AG09319 (cell line): ENCODE data around the gene VDAC1.

Experiments used
- DNase-seq: peaks from one replicate; pipeline ENCODE4 v3.0.0-alpha.2; 2010; ENCODE audit warnings: low read depth; ENCODE audit errors: extremely low read depth
- TF ChIP-seq, protein P1 (sequence below): IDR thresholded peaks from 2 replicates; pipeline ENCODE4 v1.5.1; 2011; ENCODE audit warnings: low read depth, mild to moderate bottlenecking, inconsistent platforms, low read length, moderate library complexity

The VDAC1 gene

DNA sequence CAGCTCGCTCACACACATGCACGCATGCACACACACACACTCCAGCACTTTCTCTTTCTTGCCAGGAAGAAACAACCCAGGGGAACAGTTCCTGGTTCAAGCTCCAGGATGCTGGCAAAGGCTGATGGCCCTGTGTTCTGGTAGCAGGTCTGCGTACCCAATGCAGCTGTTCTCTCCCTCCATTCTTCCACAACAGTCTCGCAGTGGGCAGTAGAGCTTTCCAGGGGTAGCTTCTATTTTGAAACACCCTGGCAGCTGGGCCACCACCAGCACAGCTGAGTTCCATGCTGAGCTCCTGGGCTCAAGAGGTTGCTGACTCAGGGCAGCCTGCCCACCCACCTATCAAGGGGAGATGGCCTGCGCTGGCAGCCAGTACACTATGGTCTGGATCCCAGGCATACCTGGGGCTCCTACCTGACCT lies 4.7 kb downstream of the VDAC1 start:
- no peak for DNase-seq

DNA sequence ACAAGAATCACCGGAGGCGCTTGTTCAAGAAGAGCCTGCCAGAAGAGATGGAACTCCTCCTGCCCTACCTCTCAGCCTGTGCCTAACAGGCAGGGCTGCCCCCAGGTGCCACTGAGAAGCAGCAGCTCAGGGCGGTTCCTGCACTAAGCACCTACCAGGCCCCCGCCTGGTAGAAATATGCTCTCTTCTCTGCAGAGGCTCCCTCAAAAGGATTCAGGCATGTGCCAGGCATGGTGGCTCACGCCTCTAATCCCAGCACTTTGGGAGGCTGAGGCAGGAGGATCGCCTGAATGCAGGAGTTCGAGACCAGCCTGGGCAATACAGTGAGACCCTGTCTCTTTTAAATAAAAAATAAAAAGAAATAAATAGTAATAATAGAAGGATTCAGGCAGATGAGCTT lies 6.0 kb downstream of the VDAC1 start:
- TF ChIP-seq, protein P1, sequence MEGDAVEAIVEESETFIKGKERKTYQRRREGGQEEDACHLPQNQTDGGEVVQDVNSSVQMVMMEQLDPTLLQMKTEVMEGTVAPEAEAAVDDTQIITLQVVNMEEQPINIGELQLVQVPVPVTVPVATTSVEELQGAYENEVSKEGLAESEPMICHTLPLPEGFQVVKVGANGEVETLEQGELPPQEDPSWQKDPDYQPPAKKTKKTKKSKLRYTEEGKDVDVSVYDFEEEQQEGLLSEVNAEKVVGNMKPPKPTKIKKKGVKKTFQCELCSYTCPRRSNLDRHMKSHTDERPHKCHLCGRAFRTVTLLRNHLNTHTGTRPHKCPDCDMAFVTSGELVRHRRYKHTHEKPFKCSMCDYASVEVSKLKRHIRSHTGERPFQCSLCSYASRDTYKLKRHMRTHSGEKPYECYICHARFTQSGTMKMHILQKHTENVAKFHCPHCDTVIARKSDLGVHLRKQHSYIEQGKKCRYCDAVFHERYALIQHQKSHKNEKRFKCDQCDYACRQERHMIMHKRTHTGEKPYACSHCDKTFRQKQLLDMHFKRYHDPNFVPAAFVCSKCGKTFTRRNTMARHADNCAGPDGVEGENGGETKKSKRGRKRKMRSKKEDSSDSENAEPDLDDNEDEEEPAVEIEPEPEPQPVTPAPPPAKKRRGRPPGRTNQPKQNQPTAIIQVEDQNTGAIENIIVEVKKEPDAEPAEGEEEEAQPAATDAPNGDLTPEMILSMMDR: no peak
- DNase-seq: no peak

More for the DNA sequence above, 4.7 kb downstream of the VDAC1 start:
- TF ChIP-seq, protein P1: no peak

DNA sequence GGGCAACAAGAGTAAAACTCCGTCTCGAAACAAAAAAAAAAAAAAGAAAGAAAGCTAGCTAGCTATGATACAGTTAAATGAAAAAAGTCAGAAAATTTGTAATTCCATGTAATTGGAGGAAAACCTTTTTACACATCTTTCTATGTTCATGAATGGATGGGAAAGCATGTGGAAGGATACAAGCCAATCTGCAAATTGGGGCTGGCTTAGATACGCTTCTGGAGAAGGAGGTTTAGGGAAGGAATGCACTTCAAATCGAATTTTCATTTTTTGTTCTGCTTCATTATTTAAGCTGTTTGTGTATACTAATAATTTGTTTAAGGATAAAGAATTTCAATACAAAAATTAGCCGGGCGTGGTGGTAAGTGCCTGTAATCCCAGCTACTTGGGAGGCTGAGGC lies 6.7 kb downstream of the VDAC1 start:
- no peak for DNase-seq

DNA sequence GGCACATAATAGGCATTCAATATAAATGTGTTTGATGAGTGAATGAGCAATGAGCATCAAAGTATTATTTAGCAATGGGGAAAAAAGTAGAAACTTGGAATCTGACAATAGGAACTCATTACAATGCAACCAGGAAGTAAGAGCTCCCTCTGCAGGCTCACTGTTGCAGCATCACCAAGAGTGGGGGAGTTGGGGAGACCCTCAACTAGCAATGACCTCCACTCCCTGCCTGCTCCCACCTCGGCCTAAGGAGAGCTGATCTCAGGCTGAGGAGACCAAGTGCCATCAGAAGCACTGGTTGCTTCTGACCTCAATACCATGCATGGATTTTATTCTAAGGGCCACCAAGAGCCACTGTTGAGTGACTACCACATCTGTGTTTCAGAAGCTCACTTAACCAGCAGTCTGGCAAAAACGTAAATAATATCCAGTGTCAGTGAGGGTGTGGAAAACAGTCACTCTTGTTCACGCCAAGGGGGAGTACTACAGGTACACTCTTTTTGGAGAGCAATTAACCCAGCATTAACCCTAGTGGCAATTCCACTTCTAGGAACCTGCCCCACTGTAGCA lies 8.0 kb downstream of the VDAC1 start:
- TF ChIP-seq, protein P1: peak; percentile 45
- DNase-seq: no peak

More for the DNA sequence above, 6.7 kb downstream of the VDAC1 start:
- TF ChIP-seq, protein P1: no peak

DNA sequence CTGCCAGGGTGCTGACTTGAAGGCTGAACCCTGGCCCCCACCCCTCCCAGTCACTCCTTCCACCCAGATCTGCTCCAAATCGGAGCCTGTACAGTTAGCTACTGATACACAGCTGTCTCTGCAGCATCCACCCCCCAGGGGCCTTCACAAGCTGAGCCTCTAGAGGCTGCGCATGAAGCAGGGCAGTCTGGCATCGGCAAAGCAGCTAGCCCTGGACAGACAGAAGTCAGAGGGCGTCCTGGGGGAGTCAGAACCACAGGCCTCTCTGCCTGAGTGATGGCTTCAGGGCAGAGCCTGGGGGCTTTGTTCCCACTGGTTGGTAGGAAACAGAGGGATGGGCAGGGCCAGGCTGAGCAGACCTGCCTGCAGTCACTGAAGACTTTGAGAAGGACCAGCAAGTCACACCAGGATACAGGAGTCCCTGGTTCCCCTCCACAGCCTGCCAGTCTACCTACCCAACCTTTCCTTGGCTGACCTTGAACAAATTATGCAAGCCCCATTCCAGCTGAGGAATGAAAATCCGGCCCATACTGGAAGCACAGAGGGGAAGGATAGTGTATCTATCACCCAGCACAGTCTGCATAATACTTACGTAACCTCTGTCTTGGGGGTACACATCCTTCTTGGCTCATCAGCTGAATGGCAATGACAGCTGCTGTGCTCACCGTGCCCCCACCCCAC lies 8.8 kb downstream of the VDAC1 start:
- DNase-seq: no peak
- TF ChIP-seq, protein P1: no peak

DNA sequence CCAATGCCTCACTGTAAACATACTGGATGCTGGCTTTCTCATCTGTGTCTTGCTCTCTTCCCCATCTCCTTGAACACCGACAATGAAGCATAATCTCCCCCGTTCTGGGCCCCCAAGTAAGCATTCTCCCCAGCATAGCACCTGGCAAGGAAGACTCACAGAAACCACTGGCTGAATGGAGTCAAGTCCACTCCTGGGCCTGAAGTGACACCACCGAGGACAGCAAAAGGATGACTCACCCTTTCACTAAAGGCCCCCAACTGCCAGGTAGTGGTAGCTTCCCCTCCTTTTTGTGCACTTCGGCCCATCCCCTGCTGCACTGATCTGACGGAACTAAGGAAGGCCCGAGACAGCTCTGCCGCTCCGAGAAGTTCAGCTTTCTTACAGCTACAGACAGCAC lies 9.4 kb downstream of the VDAC1 start:
- no peak for DNase-seq
- TF ChIP-seq, protein P1: no peak

DNA sequence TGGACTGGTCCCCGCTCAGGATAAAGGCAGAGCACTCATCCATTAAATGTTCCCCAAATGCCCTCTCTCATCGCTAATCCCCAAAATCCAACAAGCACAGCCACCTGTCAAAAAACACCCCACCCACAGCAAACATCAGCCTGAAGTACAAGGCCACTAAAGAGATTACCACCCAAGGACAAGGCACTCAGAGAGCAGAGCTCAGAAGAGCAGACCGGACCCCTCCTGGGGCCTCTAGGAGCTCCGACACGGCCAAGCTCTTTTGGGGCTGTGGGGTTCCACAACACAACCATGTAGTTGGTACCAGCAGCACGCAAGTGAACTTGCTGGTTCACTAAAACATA lies 9.8 kb downstream of the VDAC1 start:
- TF ChIP-seq, protein P1: no peak
- DNase-seq: no peak
